OCI-LY7 (cell line): Measurements from ENCODE around the gene WDR54. TPM values are rescaled to one million over a fixed set of nuclear protein-coding genes. Genes with fewer than 3 reads are reported as not detected.
A peak's percentile ranks its signal among the peaks of the same experiment; 100 is the strongest.
"Not testable (repeated sequence)": the region's sequence is repeated elsewhere in the genome, so short reads cannot be mapped to it uniquely, and the experiment has no call there.

Experiments used
- BruUV-seq: library from RNA; stranded (reverse); fragments of 400-500 nt; replicated peaks from 2 replicates; lab custom pipeline; 2021; lab: Mats Ljungman, UMichigan
- CTCF ChIA-PET: fragments of 300-600 bp; sonication (Branson Sonifier 250); formaldehyde crosslinking; loops from one replicate; lab custom pipeline; 2022; ENCODE audit warnings: antibody characterized with exemption; ENCODE audit not compliant: unreplicated experiment; lab: Charles Lee
- POLR2A ChIA-PET: fragments of 300-600 bp; sonication (Branson Sonifier 250); formaldehyde crosslinking; loops from one replicate; lab custom pipeline; 2022; ENCODE audit warnings: antibody characterized with exemption; lab: Charles Lee
- DNase-seq: peaks from one replicate; pipeline ENCODE4 v3.0.0-alpha.2; 2015; ENCODE audit warnings: low spot score
- H2AFZ ChIP-seq: fragments of 200-600 bp; sonication (generic), shearing (Covaris generic); 2 replicates; pipeline ENCODE4 v1.6.1; 2014; ENCODE audit warnings: mild to moderate bottlenecking, antibody characterized with exemption, low read length, moderate library complexity
- H3K27ac ChIP-seq: fragments of 200-600 bp; sonication (generic); 2 replicates; pipeline ENCODE4 v1.5.1; 2014; ENCODE audit warnings: mixed run types, low read depth, mild to moderate bottlenecking, moderate library complexity, low read length, inconsistent platforms; ENCODE audit not compliant: poor library complexity, severe bottlenecking
- H3K36me3 ChIP-seq: fragments of 200-600 bp; sonication (generic); 2 replicates; pipeline ENCODE4 v1.6.1; 2014; ENCODE audit warnings: mild to moderate bottlenecking, antibody characterized with exemption, low read length, moderate library complexity, mixed read lengths; ENCODE audit not compliant: insufficient read depth
- H3K4me1 ChIP-seq: fragments of 200-600 bp; sonication (generic); 2 replicates; pipeline ENCODE4 v1.5.1; 2014; ENCODE audit warnings: mild to moderate bottlenecking, low read length; ENCODE audit not compliant: insufficient read depth, poor library complexity, severe bottlenecking
- H3K4me2 ChIP-seq: fragments of 200-600 bp; sonication (generic); 2 replicates; pipeline ENCODE4 v1.6.1; 2014; ENCODE audit warnings: mild to moderate bottlenecking, low read length
- H3K4me3 ChIP-seq: fragments of 200-600 bp; sonication (generic); 2 replicates; pipeline ENCODE4 v1.5.1; 2014; ENCODE audit warnings: mild to moderate bottlenecking, low read depth, low read length; ENCODE audit not compliant: poor library complexity, severe bottlenecking
- H3K79me2 ChIP-seq: fragments of 200-600 bp; sonication (generic); 2 replicates; pipeline ENCODE4 v1.6.1; 2016; ENCODE audit warnings: low read depth, mild to moderate bottlenecking, low read length, moderate library complexity, mixed read lengths; ENCODE audit not compliant: insufficient read depth
- H3K9me2 ChIP-seq: fragments of 200-600 bp; sonication (generic); 2 replicates; pipeline ENCODE4 v1.6.1; 2016; ENCODE audit warnings: mild to moderate bottlenecking, low read length, mixed read lengths; ENCODE audit not compliant: insufficient read depth
- H3K9me3 ChIP-seq: fragments of 200-600 bp; sonication (generic); 2 replicates; pipeline ENCODE4 v1.6.1; 2014; ENCODE audit warnings: mild to moderate bottlenecking, mixed run types, low read length, mixed read lengths
- H4K20me1 ChIP-seq: fragments of 200-600 bp; sonication (generic); 2 replicates; pipeline ENCODE4 v1.6.1; 2014; ENCODE audit warnings: mild to moderate bottlenecking, antibody characterized with exemption, low read length, moderate library complexity, mixed read lengths; ENCODE audit not compliant: insufficient read depth
- CTCF ChIP-seq: fragments of 200-600 bp; sonication (generic); conservative IDR thresholded peaks from 2 replicates; pipeline ENCODE4 v1.5.1; 2014; ENCODE audit warnings: mild to moderate bottlenecking, antibody characterized with exemption, low read length, moderate library complexity, mixed read lengths
- EZH2phosphoT487 ChIP-seq: fragments of 200-600 bp; sonication (generic); IDR thresholded peaks from 2 replicates; pipeline ENCODE4 v1.6.1; 2018; ENCODE audit warnings: low read depth, borderline replicate concordance, mild to moderate bottlenecking, mixed run types, antibody characterized with exemption, low read length, moderate library complexity, mixed read lengths
- intact Hi-C: fragments of 100-400 bp; cut with micrococcal nuclease; formaldehyde crosslinking; loops from one replicate; pipeline ENCODE4 v1.10.0; 2022; ENCODE audit not compliant: unreplicated experiment
- total RNA-seq, 2 experiments: library from RNA; depleted of rRNA in 1 of 2; stranded (reverse); fragments of >200 nt in 1 of 2; shearing (Covaris generic) in 1 of 2; gene quantifications; 2 replicates each; pipeline ENCODE4 v1.2.3, GENCODE V29; 2014 to 2022

The WDR54 gene
- total RNA-seq, 2 experiments from 2014 or later, result 64.7 to 89.5 TPM

GRCh38 chr2:74418312-74418711 lies 3.2 kb upstream of the WDR54 start:
- intact Hi-C loops, result no loop called here
- no peaks in the 10 kb centered on the region for H3K9me3 ChIP-seq
- H3K4me1 ChIP-seq, result peaks cover 46% of the 10 kb centered on the region
- H3K36me3 ChIP-seq, result no peaks in the 10 kb centered on the region
- H2AFZ ChIP-seq, result no peak overlapping the region
- H3K27ac ChIP-seq, result no peak overlapping the region
- no peak overlapping the region for H3K4me2 ChIP-seq
- TF ChIP-seq EZH2phosphoT487 (no peak), CTCF (no peak)
- H3K79me2 ChIP-seq, result peaks cover 4% of the 10 kb centered on the region; the same call in 1 of the 2 replicates
- DNase-seq, result no peak
- POLR2A ChIA-PET, result interaction anchor here (0.6 to 1.4 kb wide), 3 partner anchors 27 to 338 kb away, joined by 3 to 4 read pairs (median 3); no protein-coding TSS in a partner anchor
- H3K9me2 ChIP-seq, result no peaks in the 10 kb centered on the region
- CTCF ChIA-PET, result no interaction called here
- H4K20me1 ChIP-seq, result no peaks in the 10 kb centered on the region
- no TSS peak for BruUV-seq
- H3K4me3 ChIP-seq, result no peak overlapping the region

- DNase-seq, result peak; percentile 28
- TF ChIP-seq EZH2phosphoT487, result no peak
- no peak for TF ChIP-seq CTCF
- Histone ChIP-seq H3K9me3 (no peaks in the 10 kb centered on the region), H3K4me3 (peak overlapping the region; percentile 82), H2AFZ (peak overlapping the region; percentile 41; the same call in 1 of the 2 replicates), H3K9me2 (no peaks in the 10 kb centered on the region), H3K79me2 (peaks cover 4% of the 10 kb centered on the region; the same call in 1 of the 2 replicates), H3K27ac (peak overlapping the region; percentile 88), H3K4me2 (peak overlapping the region; percentile 84), H3K36me3 (no peaks in the 10 kb centered on the region), H4K20me1 (no peaks in the 10 kb centered on the region), H3K4me1 (peaks cover 36% of the 10 kb centered on the region)
- CTCF ChIA-PET, result no interaction called here
- POLR2A ChIA-PET, result interaction anchor here (0.7 to 1.4 kb wide), 4 partner anchors 28 to 394 kb away, joined by 3 to 4 read pairs (median 4); partner anchors contain the start of gene WBP1
- intact Hi-C loops, result no loop called here
- no TSS peak for BruUV-seq
These were observed 2.2 kb upstream of the WDR54 start for GRCh38 chr2:74419345-74419744.

GRCh38 chr2:74420006-74420405 lies 1.5 kb upstream of the WDR54 start:
- peak overlapping the region; percentile 41; the same call in 1 of the 2 replicates for H2AFZ ChIP-seq
- H3K36me3 ChIP-seq, result peaks cover 6% of the 10 kb centered on the region; the same call in 1 of the 2 replicates
- TF ChIP-seq CTCF (no peak), EZH2phosphoT487 (no peak)
- no peaks in the 10 kb centered on the region for H3K9me2 ChIP-seq
- CTCF ChIA-PET, result no interaction called here
- intact Hi-C loops, result no loop called here
- peak overlapping the region; percentile 88 for H3K27ac ChIP-seq
- H4K20me1 ChIP-seq, result no peaks in the 10 kb centered on the region
- peak overlapping the region; percentile 82 for H3K4me3 ChIP-seq
- no TSS peak for BruUV-seq
- H3K79me2 ChIP-seq, result peaks cover 4% of the 10 kb centered on the region; the same call in 1 of the 2 replicates
- POLR2A ChIA-PET, result interaction anchor here (0.6 to 1.3 kb wide), 4 partner anchors 11 to 53 kb away, joined by 3 to 8 read pairs (median 5); no protein-coding TSS in a partner anchor
- no peaks in the 10 kb centered on the region for H3K9me3 ChIP-seq
- peak overlapping the region; percentile 84 for H3K4me2 ChIP-seq
- DNase-seq, result no peak
- peaks cover 33% of the 10 kb centered on the region for H3K4me1 ChIP-seq

- ChIA-PET POLR2A (interaction anchor here (0.6 to 1.4 kb wide), 13 partner anchors 11 to 156 kb away, joined by 3 to 8 read pairs (median 4); partner anchors contain the start of gene WBP1), CTCF (interaction anchor here (1.0 kb wide), 1 partner anchor 35 kb away, joined by 4 read pairs; the partner anchor contains the start of gene INO80B)
- BruUV-seq, H3K79me2 ChIP-seq, H4K20me1 ChIP-seq, DNase-seq, H3K9me3 ChIP-seq, H3K9me2 ChIP-seq, H3K36me3 ChIP-seq: not testable (repeated sequence)
- intact Hi-C loops, result loop anchor here (1.0 kb wide), 2 partner anchors 34 to 109 kb away; partner anchors contain the start of genes AUP1 and HTRA2
- Histone ChIP-seq H3K4me1 (peaks cover 33% of the 10 kb centered on the region), H3K4me3 (peak overlapping the region; percentile 82), H3K27ac (peak overlapping the region; percentile 88), H3K4me2 (peak overlapping the region; percentile 84), H2AFZ (peak overlapping the region; percentile 81; the same call in 1 of the 2 replicates)
These were observed 957 bp upstream of the WDR54 start for GRCh38 chr2:74420443-74421103.
